ENCODE data around the gene COG1. TPM values are rescaled to one million over a fixed set of nuclear protein-coding genes. Genes with fewer than 3 reads are reported as not detected.

The COG1 gene
- total and polyA plus RNA-seq, 9 of the 15 experiments (the other 6 are each of a cell fraction or from before 2014, with no cell fraction given) = 9.5 to 26.8 (median 12.9) TPM

DNA sequence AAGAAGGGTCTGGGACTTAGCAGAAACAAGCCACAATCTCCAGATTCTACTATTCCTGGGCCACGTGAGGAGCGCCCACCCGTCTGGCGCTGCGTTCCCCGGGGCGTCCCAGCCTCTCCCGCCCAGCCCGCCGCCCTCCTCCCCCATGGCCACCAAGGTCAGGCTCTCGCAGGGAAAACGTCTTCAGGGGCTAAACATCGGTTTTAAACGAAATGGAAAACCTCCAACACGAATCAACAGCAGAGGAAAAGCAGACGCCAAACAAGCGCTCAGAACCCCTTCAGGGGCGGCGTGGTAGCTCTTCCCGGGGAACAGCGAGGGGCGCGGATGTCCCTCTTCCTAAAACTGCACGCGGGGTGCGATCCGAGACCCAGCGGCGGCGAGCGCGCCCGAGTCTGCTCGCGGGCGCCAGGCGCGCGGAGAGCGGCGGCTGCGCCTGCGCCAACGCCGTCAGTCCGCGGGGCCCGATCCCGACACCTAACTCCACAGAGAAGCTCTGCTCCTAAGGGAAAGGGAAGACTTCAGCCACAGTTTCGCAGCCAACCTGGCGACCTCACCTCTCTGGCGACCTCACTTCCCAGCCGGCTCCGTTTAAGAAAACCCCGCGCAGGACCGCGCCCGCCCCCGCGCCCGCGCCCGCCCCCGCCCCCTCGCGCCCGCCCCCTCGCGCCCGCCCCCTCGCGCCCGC lies 505 bp upstream of the COG1 start (continued):
- TF ChIP-seq MITF (IDR thresholded peaks at IDR 0.05) (no peak), GATA2 (CRISPR knock-in tag; IDR thresholded peaks at IDR 0.05) (no peak), NCOA1 (IDR thresholded peaks at IDR 0.05; ENCODE audit: low read depth) (no peak), CBFA2T2 (conservative IDR thresholded peaks at IDR 0.05) (no peak), ZFX (CRISPR knock-in tag; IDR thresholded peaks at IDR 0.05) (no peak; the same call in 1 of the 2 replicates), HIVEP1 (CRISPR knock-in tag; IDR thresholded peaks at IDR 0.05) (no peak), DACH1 (IDR thresholded peaks at IDR 0.05; ENCODE audit: partially characterized antibody) (no peak), ZNF165 (CRISPR knock-in tag; IDR thresholded peaks at IDR 0.05; ENCODE audit: borderline replicate concordance) (no peak), ZBTB5 (IDR thresholded peaks at IDR 0.05) (no peak), ZNF184 (CRISPR knock-in tag; IDR thresholded peaks at IDR 0.05) (no peak)
- TF ChIP-seq, protein P1, sequence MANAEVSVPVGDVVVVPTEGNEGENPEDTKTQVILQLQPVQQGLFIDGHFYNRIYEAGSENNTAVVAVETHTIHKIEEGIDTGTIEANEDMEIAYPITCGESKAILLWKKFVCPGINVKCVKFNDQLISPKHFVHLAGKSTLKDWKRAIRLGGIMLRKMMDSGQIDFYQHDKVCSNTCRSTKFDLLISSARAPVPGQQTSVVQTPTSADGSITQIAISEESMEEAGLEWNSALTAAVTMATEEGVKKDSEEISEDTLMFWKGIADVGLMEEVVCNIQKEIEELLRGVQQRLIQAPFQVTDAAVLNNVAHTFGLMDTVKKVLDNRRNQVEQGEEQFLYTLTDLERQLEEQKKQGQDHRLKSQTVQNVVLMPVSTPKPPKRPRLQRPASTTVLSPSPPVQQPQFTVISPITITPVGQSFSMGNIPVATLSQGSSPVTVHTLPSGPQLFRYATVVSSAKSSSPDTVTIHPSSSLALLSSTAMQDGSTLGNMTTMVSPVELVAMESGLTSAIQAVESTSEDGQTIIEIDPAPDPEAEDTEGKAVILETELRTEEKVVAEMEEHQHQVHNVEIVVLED (CRISPR knock-in tag; IDR thresholded peaks at IDR 0.05) = no peak
- TF ChIP-seq, protein P2, sequence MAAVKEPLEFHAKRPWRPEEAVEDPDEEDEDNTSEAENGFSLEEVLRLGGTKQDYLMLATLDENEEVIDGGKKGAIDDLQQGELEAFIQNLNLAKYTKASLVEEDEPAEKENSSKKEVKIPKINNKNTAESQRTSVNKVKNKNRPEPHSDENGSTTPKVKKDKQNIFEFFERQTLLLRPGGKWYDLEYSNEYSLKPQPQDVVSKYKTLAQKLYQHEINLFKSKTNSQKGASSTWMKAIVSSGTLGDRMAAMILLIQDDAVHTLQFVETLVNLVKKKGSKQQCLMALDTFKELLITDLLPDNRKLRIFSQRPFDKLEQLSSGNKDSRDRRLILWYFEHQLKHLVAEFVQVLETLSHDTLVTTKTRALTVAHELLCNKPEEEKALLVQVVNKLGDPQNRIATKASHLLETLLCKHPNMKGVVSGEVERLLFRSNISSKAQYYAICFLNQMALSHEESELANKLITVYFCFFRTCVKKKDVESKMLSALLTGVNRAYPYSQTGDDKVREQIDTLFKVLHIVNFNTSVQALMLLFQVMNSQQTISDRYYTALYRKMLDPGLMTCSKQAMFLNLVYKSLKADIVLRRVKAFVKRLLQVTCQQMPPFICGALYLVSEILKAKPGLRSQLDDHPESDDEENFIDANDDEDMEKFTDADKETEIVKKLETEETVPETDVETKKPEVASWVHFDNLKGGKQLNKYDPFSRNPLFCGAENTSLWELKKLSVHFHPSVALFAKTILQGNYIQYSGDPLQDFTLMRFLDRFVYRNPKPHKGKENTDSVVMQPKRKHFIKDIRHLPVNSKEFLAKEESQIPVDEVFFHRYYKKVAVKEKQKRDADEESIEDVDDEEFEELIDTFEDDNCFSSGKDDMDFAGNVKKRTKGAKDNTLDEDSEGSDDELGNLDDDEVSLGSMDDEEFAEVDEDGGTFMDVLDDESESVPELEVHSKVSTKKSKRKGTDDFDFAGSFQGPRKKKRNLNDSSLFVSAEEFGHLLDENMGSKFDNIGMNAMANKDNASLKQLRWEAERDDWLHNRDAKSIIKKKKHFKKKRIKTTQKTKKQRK (IDR thresholded peaks at IDR 0.05; ENCODE audit: borderline replicate concordance, low read depth, low read length) = no peak
- TF ChIP-seq, protein P3, sequence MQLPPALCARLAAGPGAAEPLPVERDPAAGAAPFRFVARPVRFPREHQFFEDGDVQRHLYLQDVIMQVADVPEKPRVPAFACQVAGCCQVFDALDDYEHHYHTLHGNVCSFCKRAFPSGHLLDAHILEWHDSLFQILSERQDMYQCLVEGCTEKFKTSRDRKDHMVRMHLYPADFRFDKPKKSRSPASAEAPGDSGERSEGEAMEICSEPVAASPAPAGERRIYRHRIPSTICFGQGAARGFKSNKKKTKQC (CRISPR knock-in tag; IDR thresholded peaks at IDR 0.05) = no peak
- TF ChIP-seq, protein P4, sequence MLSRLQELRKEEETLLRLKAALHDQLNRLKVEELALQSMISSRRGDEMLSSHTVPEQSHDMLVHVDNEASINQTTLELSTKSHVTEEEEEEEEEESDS (CRISPR knock-in tag; IDR thresholded peaks at IDR 0.05) = no peak

All from K562 (cell line).